ENCODE measurements around the gene ERC1. TPM values are rescaled to one million over a fixed set of nuclear protein-coding genes. Genes with fewer than 3 reads are reported as not detected.

The ERC1 gene
- total RNA-seq, 1 donor from 2014 or later = 79.5 TPM

GRCh38 chr12:1375323-1375722, 384.3 kb downstream of the ERC1 start:
- H3K27me3 Mint-ChIP-seq (ENCODE audit: unreplicated experiment) = no peaks in the 10 kb centered on the region
- H3K36me3 Mint-ChIP-seq (ENCODE audit: unreplicated experiment) = peaks cover 32% of the 10 kb centered on the region
- no peak for DNase-seq (ENCODE audit: extremely low spot score, unreplicated experiment)
- no peak overlapping the region for H3K4me3 Mint-ChIP-seq (ENCODE audit: unreplicated experiment)
- H3K4me1 Mint-ChIP-seq (ENCODE audit: unreplicated experiment) = peaks cover 30% of the 10 kb centered on the region
- no peaks in the 10 kb centered on the region for H3K9me3 Mint-ChIP-seq (ENCODE audit: unreplicated experiment)
- TF ChIP-seq CTCF (IDR thresholded peaks at IDR 0.05) = no peak
- peak overlapping the region; percentile 92 for H3K27ac Mint-ChIP-seq (ENCODE audit: unreplicated experiment)

GRCh38 chr12:1377117-1377516, 386.1 kb downstream of the ERC1 start:
- DNase-seq (ENCODE audit: extremely low spot score, unreplicated experiment) = no peak
- Mint-ChIP-seq H3K27me3 (ENCODE audit: unreplicated experiment) (no peaks in the 10 kb centered on the region), H3K9me3 (ENCODE audit: unreplicated experiment) (no peaks in the 10 kb centered on the region), H3K27ac (ENCODE audit: unreplicated experiment) (no peak overlapping the region), H3K4me3 (ENCODE audit: unreplicated experiment) (no peak overlapping the region), H3K36me3 (ENCODE audit: unreplicated experiment) (peaks cover 32% of the 10 kb centered on the region), H3K4me1 (ENCODE audit: unreplicated experiment) (peaks cover 30% of the 10 kb centered on the region)
- TF ChIP-seq CTCF (IDR thresholded peaks at IDR 0.05) = no peak

GRCh38 chr12:1377681-1378080, 386.7 kb downstream of the ERC1 start:
- Mint-ChIP-seq H3K4me3 (ENCODE audit: unreplicated experiment) (no peak overlapping the region), H3K36me3 (ENCODE audit: unreplicated experiment) (peaks cover 29% of the 10 kb centered on the region), H3K27me3 (ENCODE audit: unreplicated experiment) (no peaks in the 10 kb centered on the region), H3K27ac (ENCODE audit: unreplicated experiment) (no peak overlapping the region), H3K9me3 (ENCODE audit: unreplicated experiment) (no peaks in the 10 kb centered on the region), H3K4me1 (ENCODE audit: unreplicated experiment) (peaks cover 26% of the 10 kb centered on the region)
- DNase-seq (ENCODE audit: extremely low spot score, unreplicated experiment) = no peak
- no peak for TF ChIP-seq CTCF (IDR thresholded peaks at IDR 0.05)

DNA sequence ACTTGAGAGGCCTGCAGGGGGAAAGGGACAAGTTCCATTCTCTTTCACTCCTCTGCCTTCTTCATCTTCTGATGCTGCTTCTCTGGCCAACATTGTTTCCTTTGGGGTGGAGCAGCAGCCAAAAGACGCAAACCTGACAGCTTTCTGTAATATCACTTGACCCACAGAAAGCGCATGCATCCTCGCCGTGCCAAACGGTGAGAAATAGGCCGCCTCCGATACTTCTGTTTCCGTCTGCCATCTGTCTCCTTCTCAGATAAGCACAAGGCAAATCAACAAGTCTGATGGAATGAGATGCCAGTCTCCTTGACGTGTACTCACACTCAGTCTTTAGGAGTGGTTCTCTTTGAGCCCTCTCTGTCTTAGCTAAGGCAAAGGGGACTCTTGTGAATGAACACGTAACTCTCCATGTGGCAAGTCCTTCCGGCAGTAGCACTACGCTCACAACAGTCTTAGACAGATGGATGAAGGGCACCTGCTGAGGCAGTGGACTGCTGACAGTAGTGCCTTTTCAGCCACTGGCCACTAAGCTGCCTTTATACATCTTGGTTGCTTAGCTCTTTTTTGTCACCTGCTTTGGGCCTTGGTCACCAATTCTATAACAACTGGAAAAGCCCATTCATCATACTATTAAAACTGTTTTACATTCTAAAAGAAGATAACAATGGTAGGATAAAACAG, 389.3 kb downstream of the ERC1 start:
- Mint-ChIP-seq H3K4me3 (ENCODE audit: unreplicated experiment) (no peak overlapping the region), H3K27ac (ENCODE audit: unreplicated experiment) (no peak overlapping the region), H3K9me3 (ENCODE audit: unreplicated experiment) (no peaks in the 10 kb centered on the region), H3K36me3 (ENCODE audit: unreplicated experiment) (peaks cover 21% of the 10 kb centered on the region), H3K27me3 (ENCODE audit: unreplicated experiment) (no peaks in the 10 kb centered on the region), H3K4me1 (ENCODE audit: unreplicated experiment) (peaks cover under 1% of the 10 kb centered on the region)
- DNase-seq (ENCODE audit: extremely low spot score, unreplicated experiment) = no peak
- TF ChIP-seq CTCF (IDR thresholded peaks at IDR 0.05) = no peak

DNA sequence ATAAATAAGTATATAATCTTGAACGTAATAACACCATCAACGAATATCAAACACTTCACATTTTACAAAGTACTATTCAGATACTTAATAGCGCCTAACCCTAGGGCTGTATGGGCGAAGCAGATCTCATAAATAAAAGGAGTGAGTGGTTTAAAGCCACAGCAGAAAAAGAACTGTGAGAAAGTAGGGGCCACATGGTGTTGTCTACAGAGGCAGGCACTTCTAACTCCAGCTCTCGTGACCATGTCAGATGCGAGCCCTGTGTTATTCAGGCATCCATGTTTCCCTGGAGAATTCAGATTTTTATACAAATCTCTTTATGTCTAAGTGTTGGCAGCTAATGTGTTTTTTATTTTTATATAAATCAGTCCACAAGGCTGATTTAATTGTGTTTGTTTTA, 391.1 kb downstream of the ERC1 start:
- Mint-ChIP-seq H3K9me3 (ENCODE audit: unreplicated experiment) (no peaks in the 10 kb centered on the region), H3K27ac (ENCODE audit: unreplicated experiment) (no peak overlapping the region), H3K4me1 (ENCODE audit: unreplicated experiment) (no peaks in the 10 kb centered on the region), H3K36me3 (ENCODE audit: unreplicated experiment) (peaks cover 17% of the 10 kb centered on the region), H3K27me3 (ENCODE audit: unreplicated experiment) (no peaks in the 10 kb centered on the region), H3K4me3 (ENCODE audit: unreplicated experiment) (no peak overlapping the region)
- DNase-seq (ENCODE audit: extremely low spot score, unreplicated experiment) = no peak
- no peak for TF ChIP-seq CTCF (IDR thresholded peaks at IDR 0.05)
